IPS-15b (cell line): ENCODE results near the gene NEDD4L.
"Not testable (repeated sequence)": the region's sequence is repeated elsewhere in the genome, so short reads cannot be mapped to it uniquely, and the experiment has no call there.

Experiments used
- H3K27me3 ChIP-seq: one replicate; pipeline ENCODE4 v1.6.1; 2013; ENCODE audit warnings: low read length; ENCODE audit not compliant: control insufficient read depth, insufficient read depth
- H3K36me3 ChIP-seq: one replicate; pipeline ENCODE4 v1.6.1; 2013; ENCODE audit warnings: low read length; ENCODE audit not compliant: control insufficient read depth, insufficient read depth
- H3K4me1 ChIP-seq: one replicate; pipeline ENCODE4 v1.6.1; 2013; ENCODE audit warnings: mild to moderate bottlenecking, low read length; ENCODE audit not compliant: control insufficient read depth, insufficient read depth
- H3K4me3 ChIP-seq: one replicate; pipeline ENCODE4 v1.5.1; 2013; ENCODE audit warnings: low read depth, low read length
- H3K9ac ChIP-seq: one replicate; pipeline ENCODE4 v1.6.1; 2013; ENCODE audit warnings: low read depth, mild to moderate bottlenecking, low read length
- H3K9me3 ChIP-seq: one replicate; pipeline ENCODE4 v1.6.1; 2013; ENCODE audit warnings: mild to moderate bottlenecking, low read length; ENCODE audit not compliant: control insufficient read depth, insufficient read depth

Gene NEDD4L

GRCh38 chr18:58272209-58272608 lies 228.2 kb downstream of the NEDD4L start:
- Histone ChIP-seq H3K4me1 (peaks cover 6% of the 10 kb centered on the region), H3K4me3 (no peak overlapping the region), H3K9ac (no peak overlapping the region), H3K36me3 (no peaks in the 10 kb centered on the region), H3K27me3 (no peaks in the 10 kb centered on the region), H3K9me3 (no peaks in the 10 kb centered on the region)

GRCh38 chr18:58272779-58273435 lies 228.9 kb downstream of the NEDD4L start:
- Histone ChIP-seq H3K9ac (no peak overlapping the region), H3K4me3 (no peak overlapping the region), H3K4me1 (peaks cover 6% of the 10 kb centered on the region), H3K36me3 (no peaks in the 10 kb centered on the region), H3K27me3 (no peaks in the 10 kb centered on the region), H3K9me3 (no peaks in the 10 kb centered on the region)

GRCh38 chr18:58275176-58275575 lies 231.2 kb downstream of the NEDD4L start:
- Histone ChIP-seq H3K4me3 (no peak overlapping the region), H3K4me1 (peaks cover 6% of the 10 kb centered on the region), H3K27me3 (no peaks in the 10 kb centered on the region), H3K36me3 (no peaks in the 10 kb centered on the region), H3K9ac (no peak overlapping the region), H3K9me3 (no peaks in the 10 kb centered on the region)

GRCh38 chr18:58276789-58277739 lies 233.0 kb downstream of the NEDD4L start:
- Histone ChIP-seq H3K27me3 (no peaks in the 10 kb centered on the region), H3K4me3 (no peak overlapping the region), H3K36me3 (no peaks in the 10 kb centered on the region), H3K9me3 (no peaks in the 10 kb centered on the region), H3K4me1 (peaks cover 6% of the 10 kb centered on the region), H3K9ac (no peak overlapping the region)

GRCh38 chr18:58279504-58280175 lies 235.6 kb downstream of the NEDD4L start:
- Histone ChIP-seq H3K27me3 (no peaks in the 10 kb centered on the region), H3K4me1 (peaks cover 6% of the 10 kb centered on the region), H3K4me3 (no peak overlapping the region), H3K36me3 (no peaks in the 10 kb centered on the region), H3K9me3 (no peaks in the 10 kb centered on the region), H3K9ac (no peak overlapping the region)

GRCh38 chr18:58280191-58280590 lies 236.2 kb downstream of the NEDD4L start:
- H3K9me3 ChIP-seq, result no peaks in the 10 kb centered on the region
- H3K36me3 ChIP-seq, result no peaks in the 10 kb centered on the region
- no peaks in the 10 kb centered on the region for H3K27me3 ChIP-seq
- no peak overlapping the region for H3K9ac ChIP-seq
- peaks cover 6% of the 10 kb centered on the region for H3K4me1 ChIP-seq
- no peak overlapping the region for H3K4me3 ChIP-seq

- not testable (repeated sequence) for H3K9ac ChIP-seq, H3K4me3 ChIP-seq, H3K27me3 ChIP-seq, H3K9me3 ChIP-seq, H3K36me3 ChIP-seq, H3K4me1 ChIP-seq
Observed at GRCh38 chr18:58282872-58283271, 238.8 kb downstream of the NEDD4L start.

- Histone ChIP-seq H3K4me1 (peaks cover 11% of the 10 kb centered on the region), H3K9ac (no peak overlapping the region), H3K4me3 (no peak overlapping the region), H3K27me3 (no peaks in the 10 kb centered on the region), H3K36me3 (no peaks in the 10 kb centered on the region), H3K9me3 (no peaks in the 10 kb centered on the region)
Observed at GRCh38 chr18:58284699-58285448, 240.8 kb downstream of the NEDD4L start.

GRCh38 chr18:58285449-58286130 lies 241.6 kb downstream of the NEDD4L start:
- H3K9ac ChIP-seq, result no peak overlapping the region
- H3K4me1 ChIP-seq, result peaks cover 11% of the 10 kb centered on the region

GRCh38 chr18:58286632-58287352 lies 242.8 kb downstream of the NEDD4L start:
- no peaks in the 10 kb centered on the region for H3K9me3 ChIP-seq
- no peak overlapping the region for H3K9ac ChIP-seq
- no peaks in the 10 kb centered on the region for H3K27me3 ChIP-seq
- H3K4me1 ChIP-seq, result peaks cover 11% of the 10 kb centered on the region
- H3K4me3 ChIP-seq, result no peak overlapping the region
- H3K36me3 ChIP-seq, result no peaks in the 10 kb centered on the region

More at GRCh38 chr18:58285449-58286130, 241.6 kb downstream of the NEDD4L start:
- Histone ChIP-seq H3K36me3 (no peaks in the 10 kb centered on the region), H3K4me3 (no peak overlapping the region), H3K27me3 (no peaks in the 10 kb centered on the region), H3K9me3 (no peaks in the 10 kb centered on the region)
